ENCODE results near the gene AKR1C2.
"Not testable (repeated sequence)": the region's sequence is repeated elsewhere in the genome, so short reads cannot be mapped to it uniquely, and the experiment has no call there.

Gene AKR1C2

DNA sequence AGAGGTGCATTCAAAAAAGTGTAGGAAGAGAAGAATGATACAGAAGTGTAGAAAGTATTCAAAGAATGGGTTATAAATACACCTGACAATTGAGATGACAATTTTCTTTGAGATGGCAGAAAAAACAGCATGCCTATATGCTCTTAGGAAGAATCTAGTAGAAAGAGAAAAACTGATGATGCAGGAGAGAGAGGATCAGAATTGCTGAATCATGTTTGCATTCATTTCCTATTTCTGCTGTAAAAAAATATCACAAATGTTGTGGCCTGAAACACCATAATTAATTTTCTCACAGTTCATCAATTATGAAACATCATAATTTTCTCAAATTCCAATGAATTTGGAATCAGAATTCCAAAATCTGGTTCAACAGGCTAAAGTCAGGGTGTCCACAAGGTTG is 50.3 kb downstream of the AKR1C2 start:
- DNase-seq, result no peak

DNA sequence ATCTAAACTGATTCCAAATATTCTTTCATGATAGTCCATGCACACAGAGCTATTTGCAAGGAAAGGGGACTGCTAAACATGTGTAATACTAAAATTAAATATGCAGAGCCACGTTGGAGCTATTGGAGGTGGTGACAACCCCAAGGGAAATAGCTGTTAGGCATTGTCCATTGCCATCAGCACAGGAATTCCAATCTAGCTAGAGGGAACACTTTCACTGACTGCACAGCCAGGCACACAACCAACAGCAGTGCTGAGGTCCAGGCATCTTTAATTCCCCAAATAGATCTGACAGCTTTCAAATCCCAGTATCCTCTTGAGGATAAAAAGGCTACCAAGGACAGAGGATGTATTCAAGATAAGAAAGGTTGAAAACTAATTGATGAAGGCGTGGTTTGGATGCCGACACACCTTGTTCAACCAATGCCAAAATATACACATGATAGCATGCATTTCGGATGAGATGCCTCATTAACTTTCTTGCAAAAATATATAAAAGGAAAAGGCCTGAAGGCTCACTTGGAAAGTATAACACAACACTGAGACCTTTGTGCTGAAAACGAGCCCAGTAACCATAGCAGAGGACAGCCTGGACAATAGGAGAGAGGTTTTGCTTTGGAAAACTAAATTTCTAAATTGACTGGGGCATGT is 52.0 kb downstream of the AKR1C2 start:
- DNase-seq, result not testable (repeated sequence)

DNA sequence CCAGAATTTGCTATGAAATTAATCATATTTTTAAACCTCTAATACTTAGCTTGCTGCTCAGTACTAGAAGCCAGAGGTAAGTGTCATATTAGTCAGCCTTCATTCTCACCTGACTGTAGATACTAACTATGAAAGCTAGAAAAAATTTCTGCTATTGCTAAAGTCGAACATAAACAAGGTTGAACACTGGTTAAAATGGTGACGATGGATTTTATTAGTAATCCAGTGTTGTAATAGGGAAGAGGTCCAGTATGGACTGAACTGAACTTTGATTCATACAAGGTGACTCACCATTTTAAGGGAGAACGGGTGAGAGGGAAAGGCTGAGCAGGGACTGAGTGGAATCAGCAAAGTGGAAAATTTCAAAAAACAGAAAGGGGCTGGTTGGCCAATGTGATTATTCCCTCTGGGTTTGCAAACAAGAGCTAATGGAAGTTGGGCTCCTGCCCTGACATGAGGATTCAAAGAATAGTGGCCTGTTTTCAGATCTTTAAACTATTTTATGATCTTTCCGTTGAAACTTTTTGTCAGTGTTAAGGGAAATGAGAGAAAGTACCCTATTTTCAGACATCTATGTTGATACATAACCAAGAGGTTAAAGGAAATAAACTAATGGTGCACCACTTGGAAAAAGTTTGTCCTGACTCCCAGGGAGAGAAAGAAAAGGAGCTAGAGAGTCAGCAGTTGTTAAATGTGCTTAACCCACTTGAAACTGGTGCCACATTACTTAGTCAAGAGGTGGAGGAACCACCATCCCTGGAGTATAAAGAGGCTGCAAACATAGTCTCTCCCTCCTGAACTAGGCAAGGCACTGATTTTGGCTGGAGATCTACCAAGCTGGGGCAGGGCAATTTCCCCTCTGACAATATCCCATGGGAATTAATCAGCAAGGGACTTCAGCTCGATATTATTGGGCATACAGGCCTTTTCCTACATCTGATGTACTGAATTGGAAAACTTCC is 55.7 kb downstream of the AKR1C2 start:
- DNase-seq, result no peak

DNA sequence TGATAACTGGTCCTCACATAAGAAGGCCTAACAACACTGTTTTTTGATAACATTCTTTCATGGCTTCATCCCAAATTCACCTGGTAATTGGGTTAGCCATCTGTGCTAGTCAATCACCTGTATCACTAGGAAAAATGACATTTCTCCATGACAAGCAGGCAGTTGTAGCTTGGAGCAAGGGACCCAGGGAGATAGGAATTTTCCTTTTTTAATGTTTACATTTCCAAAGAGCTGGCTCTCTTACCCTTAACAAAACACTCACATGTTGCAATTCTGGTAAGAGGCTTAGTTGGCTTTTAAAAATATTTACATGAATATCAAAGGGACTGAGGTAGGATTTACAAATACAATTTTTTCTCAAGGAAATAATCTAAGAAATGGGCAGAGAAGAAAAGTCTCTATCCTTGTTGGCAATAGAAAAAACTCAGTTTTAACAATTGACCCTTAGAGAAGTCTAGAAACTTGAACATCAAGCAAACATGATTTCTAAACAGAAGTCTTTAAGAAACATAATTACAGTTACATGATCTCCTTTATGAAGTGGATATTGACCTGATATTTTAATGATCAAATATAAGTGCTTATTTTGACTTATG is 56.5 kb downstream of the AKR1C2 start:
- DNase-seq, result no peak

DNA sequence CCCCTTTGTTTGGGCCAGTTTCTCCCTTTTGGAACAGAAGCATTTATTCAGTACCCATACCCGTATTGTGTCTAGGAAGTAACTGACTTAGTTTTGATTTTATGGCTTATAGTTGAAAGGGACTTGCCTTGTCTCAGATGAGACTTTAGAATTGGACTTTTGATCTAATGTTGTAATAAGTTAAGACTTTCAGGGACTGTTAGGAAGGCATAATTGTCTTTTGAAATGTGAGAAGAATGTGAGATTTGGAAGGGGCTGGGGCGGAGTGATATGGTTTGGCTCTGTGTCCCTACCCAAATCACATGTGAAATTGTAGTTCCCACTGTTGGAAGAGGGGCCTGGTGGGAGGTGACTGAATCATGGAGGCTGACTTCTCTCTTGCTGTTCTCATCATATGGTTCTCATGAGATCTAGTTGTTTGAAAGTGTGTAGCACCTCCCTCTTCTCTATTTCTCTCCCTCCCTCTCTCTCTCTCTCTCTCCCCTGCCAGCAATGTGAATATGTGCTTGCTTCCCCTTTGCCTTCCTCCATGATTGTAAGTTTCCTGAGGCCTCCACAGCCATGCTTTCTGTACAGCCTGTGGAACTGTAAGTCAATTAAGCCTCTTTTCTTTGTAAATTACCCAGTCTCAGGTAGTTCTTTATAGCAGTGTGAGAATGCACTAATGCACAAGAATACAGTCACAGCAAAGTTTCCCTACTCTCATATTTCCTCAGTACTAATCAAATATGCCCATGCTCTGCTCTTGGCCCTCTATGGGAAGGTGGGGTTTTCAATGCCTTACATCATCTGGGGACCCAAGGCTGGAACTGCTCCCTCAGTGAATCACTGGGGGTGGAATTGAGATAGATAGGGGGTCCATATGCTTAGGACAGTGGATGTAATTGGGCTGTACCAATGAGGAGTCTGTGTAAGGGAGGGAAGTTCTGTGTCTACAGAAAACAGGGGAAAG is 57.6 kb downstream of the AKR1C2 start:
- DNase-seq, result no peak

DNA sequence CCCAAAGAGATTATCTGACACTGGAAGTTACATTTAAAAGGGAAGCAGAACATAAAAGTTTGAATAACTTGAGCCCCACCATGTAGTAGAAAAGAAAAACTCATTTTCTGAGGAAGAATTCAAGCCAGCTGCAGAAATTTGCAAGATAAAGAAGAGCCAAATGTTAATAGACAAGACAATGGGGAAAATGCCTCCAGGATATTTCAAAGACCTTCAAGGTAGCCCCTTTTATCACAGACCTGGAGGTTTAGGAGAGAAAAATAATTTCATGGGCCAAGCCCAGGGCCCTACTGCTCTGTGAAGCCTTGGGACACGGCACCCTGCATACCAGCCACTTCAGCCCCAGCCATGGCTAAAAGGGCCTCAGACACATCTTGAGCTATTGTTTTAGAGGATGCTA is 58.8 kb downstream of the AKR1C2 start:
- no peak for DNase-seq

DNA sequence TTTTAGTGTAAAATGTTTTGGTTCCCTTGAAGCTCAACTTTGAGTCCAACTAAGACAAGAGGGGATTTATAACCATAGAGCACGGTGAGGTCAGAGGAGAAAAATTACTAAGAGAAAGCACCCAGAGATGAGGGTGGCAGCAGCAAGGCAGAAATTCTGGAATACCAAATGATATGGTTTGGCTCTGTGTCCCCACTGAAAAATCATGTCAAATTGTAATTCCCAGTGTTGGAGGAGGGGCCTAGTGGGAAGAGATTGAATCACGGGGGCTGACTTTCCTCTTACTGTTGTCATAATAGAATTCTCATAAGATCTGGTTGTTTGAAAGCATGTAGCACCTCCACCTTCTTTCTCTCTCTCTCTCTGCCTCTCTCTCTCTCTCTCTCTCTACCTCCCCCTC is 59.8 kb downstream of the AKR1C2 start:
- DNase-seq, result no peak

DNA sequence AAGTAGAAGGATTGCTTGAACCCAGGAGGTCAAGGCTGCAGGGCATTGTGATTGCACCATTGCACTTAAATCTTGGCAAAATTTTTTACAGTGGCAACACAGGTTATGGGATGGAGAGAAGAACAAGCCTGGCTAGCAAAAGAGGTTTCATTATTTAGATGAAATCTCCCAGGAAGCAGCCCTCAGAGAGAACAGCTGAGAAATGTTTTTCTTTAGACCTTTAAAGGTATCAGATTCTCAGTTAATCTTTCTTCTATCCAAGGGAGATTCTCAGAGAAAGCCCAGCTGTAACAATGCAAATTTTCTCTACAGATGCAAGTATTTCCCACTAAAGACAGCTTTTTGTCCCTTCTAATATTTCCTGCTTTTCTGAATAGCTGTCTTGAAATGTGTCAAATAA is 60.2 kb downstream of the AKR1C2 start:
- DNase-seq, result not testable (repeated sequence)

DNA sequence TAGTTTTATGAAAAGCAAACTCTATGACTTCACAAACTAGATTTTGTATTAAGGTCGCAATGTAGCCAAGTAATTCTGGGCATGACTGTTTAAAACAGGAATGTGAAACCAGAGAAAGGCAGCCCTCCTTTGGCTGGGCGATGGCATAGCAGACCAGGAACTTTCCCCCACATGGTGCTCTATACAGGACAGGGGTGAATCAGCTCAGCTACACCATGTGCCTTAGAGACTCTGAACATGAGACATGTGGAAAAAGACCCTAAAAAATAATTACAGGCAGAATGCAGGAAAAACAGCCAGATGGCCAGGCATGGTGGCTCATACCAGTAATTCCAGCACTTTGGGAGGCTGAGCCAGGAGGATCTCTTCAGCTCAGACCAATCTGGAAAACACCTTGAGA is 60.7 kb downstream of the AKR1C2 start:
- not testable (repeated sequence) for DNase-seq

DNA sequence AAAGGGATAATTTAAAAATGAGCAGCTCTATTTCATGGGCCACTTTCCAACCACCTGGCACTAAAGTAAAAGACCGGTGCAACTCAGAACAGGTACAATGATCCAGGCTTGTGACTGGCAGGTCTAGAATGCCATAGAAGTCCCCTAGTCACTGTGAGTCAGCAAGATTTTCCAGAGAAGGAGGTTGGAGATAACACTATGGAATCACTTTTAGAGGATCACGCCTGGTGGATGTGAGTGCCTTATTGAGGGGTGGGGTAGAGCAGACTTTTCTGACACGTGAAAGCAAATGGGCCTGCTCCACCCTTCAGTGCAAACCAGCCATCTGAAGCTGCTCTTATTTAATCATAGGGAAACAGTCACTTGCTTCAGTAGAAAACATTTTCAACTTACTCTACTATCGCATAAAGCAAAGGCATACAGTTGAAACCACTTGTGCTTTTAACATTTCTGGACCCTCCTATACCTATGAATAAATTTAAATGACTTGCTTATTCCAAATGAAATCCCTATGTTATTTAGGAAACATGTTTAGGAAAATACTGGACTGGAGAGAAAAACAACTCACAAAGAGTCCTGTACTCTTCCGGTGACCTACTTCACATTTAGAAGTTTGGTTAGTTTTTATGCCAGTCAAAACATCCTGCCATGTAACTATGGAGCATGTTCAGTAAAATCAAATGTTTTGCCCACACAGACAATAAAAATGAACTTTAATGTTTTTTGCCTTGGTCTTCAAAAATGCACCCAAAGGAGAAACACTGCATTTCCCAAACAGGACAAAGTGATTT is 61.9 kb downstream of the AKR1C2 start:
- DNase-seq, result no peak

DNA sequence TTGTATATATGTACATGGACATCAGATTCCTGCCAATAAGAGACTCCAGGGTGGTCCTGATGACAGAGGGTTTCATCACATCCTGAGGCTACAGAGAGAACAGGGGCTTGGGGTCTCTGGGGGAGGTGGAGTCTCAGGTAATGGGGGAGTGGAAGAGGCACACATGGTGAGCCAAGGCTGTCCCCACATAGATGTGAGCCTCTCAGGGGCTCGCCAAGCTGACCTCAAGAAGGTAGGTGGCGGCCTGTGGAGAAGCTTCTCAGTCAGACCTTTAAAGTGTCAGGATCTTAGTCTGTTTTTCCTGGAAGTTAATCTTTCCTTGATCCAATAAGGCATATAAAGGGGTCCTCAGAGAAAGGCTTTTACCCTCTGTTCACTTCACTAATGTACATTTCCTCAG is 62.7 kb downstream of the AKR1C2 start:
- not testable (repeated sequence) for DNase-seq

DNA sequence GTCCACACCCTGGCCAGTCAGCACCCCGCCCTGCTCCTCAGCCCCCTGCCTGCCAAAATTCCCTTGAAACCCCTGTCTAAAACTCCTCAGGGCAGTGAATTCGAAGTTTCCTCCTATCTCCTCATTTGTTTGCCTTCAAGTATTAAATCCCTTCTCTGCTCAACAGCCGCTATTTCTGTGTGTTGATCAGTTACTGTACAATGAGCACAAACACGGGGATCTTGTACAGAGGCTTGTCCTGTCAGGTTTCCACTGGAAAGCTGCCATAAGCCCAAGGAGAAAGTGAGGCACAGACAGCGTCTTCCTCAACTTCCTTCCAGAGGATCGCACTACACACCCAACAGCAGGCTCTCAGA is 63.6 kb downstream of the AKR1C2 start:
- not testable (repeated sequence) for DNase-seq

DNA sequence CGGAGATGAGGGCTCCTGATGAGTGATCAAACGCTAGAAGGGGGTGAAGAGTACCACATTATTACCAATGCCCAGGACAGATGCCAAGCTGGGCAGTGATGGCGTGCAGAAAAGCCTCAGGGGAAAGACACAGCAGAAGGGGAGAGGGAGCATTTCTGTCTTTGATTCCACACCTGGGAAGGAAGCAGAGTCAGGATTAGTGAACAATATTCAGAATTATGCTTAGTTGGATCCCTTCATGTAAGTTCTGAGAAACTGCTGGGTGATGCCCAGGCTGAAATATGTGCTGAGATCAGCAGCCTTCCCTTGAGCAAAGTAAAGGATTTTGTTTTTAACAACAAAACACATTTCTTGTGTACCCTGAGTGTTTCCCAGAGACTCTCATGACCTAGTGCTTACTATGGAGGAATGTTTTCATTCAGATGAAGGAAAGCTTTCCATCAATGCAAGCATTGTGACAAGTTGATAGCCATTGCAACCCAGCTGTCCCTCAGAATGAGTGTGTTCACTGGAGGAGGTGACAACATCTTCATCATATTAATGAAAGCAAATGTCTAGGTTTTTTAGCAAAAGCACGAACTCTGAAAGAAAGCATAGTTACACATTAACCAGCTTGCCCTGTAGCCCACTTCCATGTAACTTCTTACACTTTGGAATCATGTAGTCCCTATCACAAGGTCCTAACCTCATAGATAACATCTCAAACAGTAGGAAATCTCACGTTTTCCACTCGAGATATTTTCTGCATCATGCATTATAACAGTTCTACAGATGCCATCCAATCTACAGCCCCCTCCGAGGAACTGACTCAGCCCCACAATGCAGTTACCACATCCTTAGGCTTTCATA is 64.2 kb downstream of the AKR1C2 start:
- DNase-seq, result no peak

Data from stimulated activated CD4-positive, alpha-beta T cell treated with anti-CD3 and anti-CD28 coated beads, Interleukin-1b, Interleukin-23, amount 100 ng/mL, for 48 hours (primary cell).